GM12874 (cell line): ENCODE data around the gene MAP3K5.

Experiments
- CTCF ChIP-seq: IDR thresholded peaks from 2 replicates; pipeline ENCODE4 v1.5.1; 2011; ENCODE audit warnings: low read depth, mild to moderate bottlenecking, control low read depth, low read length, moderate library complexity; ENCODE audit not compliant: insufficient read depth

The MAP3K5 gene

DNA sequence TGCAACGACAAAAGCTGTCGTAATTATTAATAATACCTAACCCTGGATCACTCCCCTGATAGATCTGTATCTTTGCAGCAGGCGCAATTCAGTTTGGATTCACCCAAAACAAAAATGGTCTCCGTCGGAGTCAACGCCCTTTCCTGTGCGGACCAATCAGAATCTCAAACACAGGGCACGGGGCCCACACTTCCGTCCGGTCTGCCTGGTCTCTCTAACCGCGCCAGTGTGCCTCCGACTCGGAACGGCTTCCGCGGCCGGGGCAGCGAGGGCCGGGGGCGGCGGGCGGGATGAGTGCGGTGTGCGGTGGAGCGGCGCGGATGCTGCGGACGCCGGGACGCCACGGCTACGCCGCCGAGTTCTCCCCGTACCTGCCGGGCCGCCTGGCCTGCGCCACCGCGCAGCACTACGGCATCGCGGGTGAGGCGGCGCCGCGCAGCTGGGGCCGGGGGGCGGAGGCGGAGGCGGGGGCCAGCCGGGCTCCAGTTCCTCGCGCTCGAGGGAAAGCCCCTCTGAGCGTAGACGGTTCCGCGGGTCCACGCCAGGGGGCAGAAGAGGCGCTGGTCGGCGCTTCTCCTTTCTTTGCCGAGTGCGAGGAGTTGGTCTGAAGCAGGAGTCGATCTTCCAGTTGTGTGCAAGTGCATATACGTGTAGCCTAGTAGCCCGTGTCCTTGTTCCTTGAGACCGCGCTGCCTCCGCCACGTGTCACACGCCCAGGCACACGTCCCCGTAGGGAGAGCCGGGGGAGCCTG, 30.3 kb upstream of the MAP3K5 start, which contains the start of gene PEX7:
TSS of gene PEX7 (plus strand) at position 217 of the 752 bp plus-strand sequence. CDS start at position 291, 74 bp downstream.
- peak; percentile 81 for TF ChIP-seq CTCF

DNA sequence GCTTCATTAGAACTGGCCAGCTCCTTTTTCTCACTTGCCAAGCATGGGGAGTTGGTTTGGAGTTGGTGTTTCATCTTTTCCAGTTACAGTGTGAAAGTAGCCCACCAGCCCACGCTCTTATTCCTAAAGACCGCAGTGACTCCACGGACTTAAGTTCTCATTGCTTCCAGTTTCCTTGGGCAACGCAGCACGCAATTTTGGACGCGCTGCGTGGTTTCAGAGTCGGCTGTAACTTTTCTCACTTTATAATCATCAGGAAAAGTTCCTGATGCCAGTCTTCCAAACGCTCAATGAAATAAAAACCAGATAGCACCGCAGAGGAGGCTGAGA, 29.7 kb upstream of the MAP3K5 start:
- TF ChIP-seq CTCF = no peak

DNA sequence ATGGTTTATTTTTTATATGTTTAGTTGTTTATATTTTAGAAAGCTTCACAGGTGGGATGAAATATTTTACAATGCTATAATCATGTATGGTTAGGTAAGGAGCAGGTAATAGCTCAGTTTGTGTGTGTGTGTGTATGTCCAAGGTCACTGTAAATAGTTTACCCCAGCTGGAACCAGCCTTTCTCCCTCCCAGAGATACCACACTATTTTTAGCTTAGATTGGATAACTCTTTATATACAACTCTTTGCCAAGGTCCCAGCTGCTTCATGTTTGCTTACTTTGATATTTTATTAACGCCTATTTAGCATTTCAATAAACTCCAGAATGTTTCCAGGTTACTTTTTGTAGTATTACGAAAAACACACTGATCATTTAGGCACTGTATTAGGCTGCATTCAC, 28.3 kb upstream of the MAP3K5 start:
- no peak for TF ChIP-seq CTCF

GRCh38 chr6:136816656-136817055, 24.4 kb upstream of the MAP3K5 start:
- no peak for TF ChIP-seq CTCF

DNA sequence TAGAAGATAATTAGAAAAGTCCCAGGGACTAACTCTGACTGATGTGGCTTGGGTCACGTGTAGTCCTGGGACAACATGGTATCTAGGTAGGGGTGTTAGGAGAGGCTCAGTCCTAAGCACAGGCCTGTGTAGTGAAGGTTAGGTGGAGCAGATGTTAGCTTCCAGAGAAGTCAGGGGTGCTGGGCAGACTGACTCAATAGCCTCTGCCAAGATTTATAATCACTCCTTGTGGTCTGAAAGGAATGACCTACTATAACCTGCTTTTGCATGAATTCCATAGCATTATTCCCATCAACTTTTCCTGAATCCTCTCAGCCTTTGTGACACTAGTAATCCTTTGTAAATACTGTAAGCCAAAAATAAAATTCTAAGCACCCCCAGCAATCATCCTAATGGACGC, 19.9 kb upstream of the MAP3K5 start:
- no peak for TF ChIP-seq CTCF

DNA sequence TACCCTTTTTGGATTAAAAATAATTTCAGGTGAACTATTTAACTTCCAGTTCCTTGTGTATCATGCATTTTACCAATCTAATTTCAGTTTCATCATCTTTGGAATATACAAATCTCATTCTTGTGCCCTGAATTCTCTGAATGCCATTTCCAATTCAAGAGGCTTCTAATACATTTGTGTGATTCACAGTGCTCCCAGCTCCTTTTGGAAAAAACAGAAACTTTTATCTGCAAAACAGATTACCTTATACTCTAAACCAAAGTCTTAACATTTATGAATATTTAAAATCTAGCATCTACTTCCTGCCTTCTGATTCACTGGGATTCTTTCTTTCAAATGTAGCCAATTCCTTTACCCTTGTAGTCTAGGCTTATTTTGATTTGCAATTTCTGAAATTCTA, 19.0 kb upstream of the MAP3K5 start:
- no peak for TF ChIP-seq CTCF

DNA sequence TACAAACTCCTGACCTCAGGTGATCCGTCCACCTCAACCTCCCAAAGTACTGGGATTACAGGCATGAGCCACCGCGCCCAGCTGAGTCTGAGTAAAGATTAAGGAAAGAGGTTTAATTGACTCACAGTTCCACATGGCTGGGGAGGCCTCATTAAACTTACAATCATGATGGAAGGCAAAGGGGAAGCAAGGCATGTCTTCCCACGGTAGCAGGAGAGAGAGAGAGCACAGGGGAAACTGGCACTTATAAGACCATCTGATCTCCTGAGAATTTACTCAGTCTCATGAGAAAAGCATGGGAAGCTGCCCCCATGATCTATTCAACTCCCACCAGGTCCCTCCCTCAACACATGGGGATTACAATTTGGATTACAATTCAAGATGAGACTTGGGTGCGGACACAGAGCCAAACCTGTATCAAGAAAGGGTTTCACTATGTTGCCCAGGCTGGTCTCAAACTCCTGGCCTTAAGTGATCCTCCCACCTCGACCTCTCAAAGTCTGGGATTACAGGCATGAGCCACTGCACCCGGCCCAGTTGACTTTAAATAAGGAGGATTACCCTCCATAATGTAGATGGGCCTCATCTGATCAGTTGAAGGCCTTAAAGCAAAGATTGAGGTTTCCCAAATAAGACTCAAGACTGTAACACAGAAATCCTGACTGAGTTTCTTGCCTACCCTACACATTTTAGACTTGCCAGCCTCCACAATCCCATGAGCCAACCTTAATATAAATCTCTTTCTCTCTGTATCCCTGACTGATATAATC, 17.0 kb upstream of the MAP3K5 start:
- no peak for TF ChIP-seq CTCF
